Mesangial cell (primary cell): ENCODE measurements around the gene THEM5. TPM values are rescaled to one million over a fixed set of nuclear protein-coding genes. Genes with fewer than 3 reads are reported as not detected.

Source experiments
- total RNA-seq: library from RNA; depleted of rRNA; stranded (reverse); fragments of >200 nt; gene quantifications from 2 replicates; pipeline ENCODE4 v1.2.3, GENCODE V29; 2015

Gene THEM5
- total RNA-seq: not detected in 2 replicates

GRCh38 chr1:151853411-151853943 lies at the start of gene THEM5:
THEM5 (minus strand) TSS chr1:151853712; CDS start chr1:151853565, 147 bp downstream.

GRCh38 chr1:151839457-151840403 lies 13.8 kb downstream of the THEM5 start, which contains the start of gene C2CD4D:
C2CD4D (minus strand) TSS chr1:151839820; CDS start chr1:151838989, 831 bp downstream.

GRCh38 chr1:151831605-151832004 lies 21.9 kb downstream of the THEM5 start, which contains the start of gene RORC:
RORC (minus strand) TSS chr1:151831802; CDS start chr1:151831764, 38 bp downstream.

GRCh38 chr1:151805066-151805820 lies 48.3 kb downstream of the THEM5 start, which contains the start of gene LINGO4:
LINGO4 (minus strand) TSS chr1:151805419; CDS start chr1:151802704, 2,715 bp downstream.

Other genes with a start within 250 kb of the THEM5 start
- 13.7 and 16.5 TPM in 2 replicates for gene SNX27, start 241.7 kb downstream of the THEM5 start, total RNA-seq
- gene CELF3, start 136.9 kb downstream of the THEM5 start, total RNA-seq: not detected in 2 replicates
- gene RIIAD1, start 132.2 kb downstream of the THEM5 start, total RNA-seq: not detected in 2 replicates
- gene MRPL9, start 90.2 kb downstream of the THEM5 start, total RNA-seq: 70.4 and 113 TPM in 2 replicates
- gene TDRKH, start 63.2 kb downstream of the THEM5 start, total RNA-seq: 3.2 and 4.9 TPM in 2 replicates
- gene LINGO4, start 48.3 kb downstream of the THEM5 start, total RNA-seq: not detected in 2 replicates
- gene RORC, start 21.9 kb downstream of the THEM5 start, total RNA-seq: under 0.01 TPM in 1 of 2 replicates, not detected in the other
- 0.16 and 0.89 TPM in 2 replicates for gene C2CD4D, start 13.9 kb downstream of the THEM5 start, total RNA-seq
- 11.6 and 14.1 TPM in 2 replicates for gene THEM4, start 55.8 kb upstream of the THEM5 start, total RNA-seq
- 286 and 303 TPM in 2 replicates for gene S100A10, start 140.1 kb upstream of the THEM5 start, total RNA-seq
- gene S100A11, start 183.3 kb upstream of the THEM5 start, total RNA-seq: 597 and 618 TPM in 2 replicates
- not detected in 2 replicates for gene TCHHL1, start 235.4 kb upstream of the THEM5 start, total RNA-seq